GM12874 (cell line): ENCODE measurements around the gene CCDC14.

Experiments
- TF ChIP-seq, protein P1 (sequence below): IDR thresholded peaks from 2 replicates; pipeline ENCODE4 v1.5.1; 2011; ENCODE audit warnings: low read depth, mild to moderate bottlenecking, control low read depth, low read length, moderate library complexity; ENCODE audit not compliant: insufficient read depth

The CCDC14 gene

DNA sequence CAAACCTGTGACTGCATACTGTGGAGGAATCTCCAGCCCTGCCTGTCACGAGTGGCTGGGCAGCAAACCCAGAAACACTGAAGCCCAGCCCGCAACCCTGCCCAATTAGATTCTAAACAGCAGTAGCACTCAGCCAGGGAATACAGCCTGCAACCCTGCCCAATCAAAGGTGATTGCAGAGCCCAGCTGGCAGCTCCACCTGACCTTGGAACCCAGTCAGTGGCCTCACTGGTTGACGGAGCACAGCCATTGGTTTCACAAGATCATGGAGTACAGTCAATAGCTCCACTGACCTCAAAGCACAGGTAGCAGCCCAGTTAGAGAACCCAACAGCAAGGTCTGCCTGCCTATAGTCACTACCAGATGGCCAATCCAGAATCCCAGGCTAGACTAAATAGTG, 41.7 kb downstream of the CCDC14 start:
- TF ChIP-seq, protein P1, sequence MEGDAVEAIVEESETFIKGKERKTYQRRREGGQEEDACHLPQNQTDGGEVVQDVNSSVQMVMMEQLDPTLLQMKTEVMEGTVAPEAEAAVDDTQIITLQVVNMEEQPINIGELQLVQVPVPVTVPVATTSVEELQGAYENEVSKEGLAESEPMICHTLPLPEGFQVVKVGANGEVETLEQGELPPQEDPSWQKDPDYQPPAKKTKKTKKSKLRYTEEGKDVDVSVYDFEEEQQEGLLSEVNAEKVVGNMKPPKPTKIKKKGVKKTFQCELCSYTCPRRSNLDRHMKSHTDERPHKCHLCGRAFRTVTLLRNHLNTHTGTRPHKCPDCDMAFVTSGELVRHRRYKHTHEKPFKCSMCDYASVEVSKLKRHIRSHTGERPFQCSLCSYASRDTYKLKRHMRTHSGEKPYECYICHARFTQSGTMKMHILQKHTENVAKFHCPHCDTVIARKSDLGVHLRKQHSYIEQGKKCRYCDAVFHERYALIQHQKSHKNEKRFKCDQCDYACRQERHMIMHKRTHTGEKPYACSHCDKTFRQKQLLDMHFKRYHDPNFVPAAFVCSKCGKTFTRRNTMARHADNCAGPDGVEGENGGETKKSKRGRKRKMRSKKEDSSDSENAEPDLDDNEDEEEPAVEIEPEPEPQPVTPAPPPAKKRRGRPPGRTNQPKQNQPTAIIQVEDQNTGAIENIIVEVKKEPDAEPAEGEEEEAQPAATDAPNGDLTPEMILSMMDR, result no peak

DNA sequence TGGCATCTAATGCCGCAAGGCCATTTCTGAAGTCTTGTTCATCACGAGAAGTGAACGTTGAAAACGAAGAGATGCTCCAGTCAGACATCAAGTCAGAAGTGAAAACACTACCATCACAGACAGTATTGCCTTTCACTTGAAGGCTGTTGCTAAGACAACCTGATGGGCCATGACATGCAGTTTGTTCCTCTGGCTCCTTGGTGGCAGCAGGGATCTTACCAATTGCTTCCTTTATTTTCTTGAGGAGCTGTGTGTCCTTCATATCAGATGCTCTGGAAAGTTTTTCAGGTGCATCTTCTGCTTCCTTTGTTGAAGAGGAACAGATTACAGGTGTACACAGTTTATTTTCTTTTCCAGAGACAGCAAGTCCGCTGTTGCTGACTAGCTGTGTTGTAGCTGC, 46.2 kb downstream of the CCDC14 start:
- TF ChIP-seq, protein P1, result no peak

DNA sequence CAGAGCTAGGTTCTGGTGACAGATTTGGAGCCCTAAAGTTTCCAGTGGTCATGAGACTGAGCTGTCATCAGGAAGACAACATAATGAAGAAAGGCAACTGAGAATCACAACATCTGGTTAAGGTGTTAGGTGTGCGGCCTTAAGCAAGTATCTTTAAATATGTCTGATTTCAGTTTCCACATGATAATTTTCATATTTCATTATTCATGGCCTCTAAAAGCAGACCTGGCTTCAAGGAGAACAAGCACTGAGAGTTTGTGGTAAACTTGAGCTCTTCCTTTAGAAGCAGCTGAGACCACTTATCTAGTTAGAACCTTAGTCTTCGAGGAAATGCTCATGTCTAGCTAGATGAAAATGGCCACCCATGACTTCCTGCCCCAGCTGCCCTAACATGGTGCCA, 51.2 kb downstream of the CCDC14 start:
- TF ChIP-seq, protein P1, result no peak

DNA sequence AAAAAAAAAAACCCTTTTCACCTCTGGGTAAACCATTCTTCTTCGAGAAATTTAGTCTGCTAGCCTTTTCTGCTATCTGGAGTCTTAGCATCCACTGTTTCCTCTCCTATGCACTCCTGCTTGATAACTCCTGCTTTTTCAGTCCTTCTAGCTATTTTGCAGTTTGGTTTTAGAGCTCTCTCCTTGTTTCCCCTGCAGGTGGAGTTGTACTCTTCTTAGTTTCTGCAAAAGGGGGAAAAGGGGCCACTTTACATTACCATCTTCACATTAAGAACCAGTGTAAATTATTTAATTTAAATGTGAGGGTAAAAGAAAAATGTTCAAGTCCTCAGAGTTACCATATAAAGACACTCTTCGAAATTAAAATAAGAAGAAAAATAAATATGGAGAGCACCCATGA, 53.3 kb downstream of the CCDC14 start:
- TF ChIP-seq, protein P1, result no peak

DNA sequence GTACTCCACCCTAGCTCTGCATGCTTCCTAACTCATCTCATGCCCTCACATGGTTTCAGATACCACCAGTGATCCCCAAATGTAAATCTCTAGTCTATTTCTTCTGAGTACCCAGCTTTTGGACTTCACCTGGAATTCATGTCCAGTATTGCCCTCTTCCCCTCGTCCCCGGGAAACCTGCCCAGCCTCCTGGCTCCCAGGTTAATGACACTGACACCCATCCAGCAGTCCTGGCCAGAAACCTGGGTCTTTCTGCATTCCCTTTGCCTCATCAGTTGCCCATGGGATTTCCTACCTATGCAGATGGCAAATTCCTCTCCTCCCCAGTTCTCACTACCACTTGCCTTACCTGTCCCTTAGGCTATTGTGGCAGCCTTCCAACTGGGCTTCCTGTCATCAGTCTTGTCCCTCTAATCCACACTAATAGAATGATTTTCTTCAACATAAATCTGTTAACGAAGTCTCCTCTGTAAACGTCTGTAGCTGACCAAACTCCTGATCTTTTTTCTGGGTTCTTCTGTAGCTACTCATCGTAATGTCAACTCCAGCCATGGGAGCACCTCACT, 61.6 kb downstream of the CCDC14 start:
- TF ChIP-seq, protein P1, result no peak

DNA sequence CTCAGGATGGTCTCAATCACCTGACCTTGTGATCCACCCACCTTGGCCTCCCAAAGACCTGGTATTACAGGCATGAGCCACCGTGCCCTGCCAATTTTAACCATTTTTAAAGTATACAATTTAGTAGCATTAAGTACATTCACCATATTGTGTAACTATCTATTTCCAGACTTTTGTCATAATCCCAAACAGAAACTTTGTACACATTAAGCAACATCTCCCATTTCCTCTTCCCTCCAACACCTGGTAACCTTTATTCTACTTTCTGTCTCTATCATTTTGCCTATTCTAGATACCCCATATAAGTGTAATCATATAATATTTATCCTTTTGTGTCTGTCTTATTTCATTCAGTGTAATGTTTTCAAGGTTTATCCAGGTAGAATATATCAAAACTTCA, 68.0 kb downstream of the CCDC14 start:
- TF ChIP-seq, protein P1, result no peak

DNA sequence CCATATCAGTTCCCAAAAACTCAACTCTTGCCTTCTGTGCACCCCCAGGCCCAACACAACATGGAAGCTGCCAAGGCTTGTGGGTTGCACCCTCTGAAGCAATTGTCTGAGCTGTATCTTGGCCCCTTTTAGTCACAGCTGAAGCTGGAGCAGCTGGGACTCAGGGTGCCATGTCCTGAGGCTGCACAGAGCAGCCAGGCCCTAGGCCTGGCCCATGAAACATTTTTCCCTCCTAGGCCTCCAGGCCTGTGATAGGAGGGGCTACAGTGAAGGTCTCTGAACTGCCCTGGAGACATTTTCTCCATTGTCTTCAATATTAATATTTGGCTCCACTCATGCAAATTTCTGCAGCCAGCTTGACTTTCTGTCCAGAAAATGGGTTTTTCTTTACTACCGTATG, 68.8 kb downstream of the CCDC14 start:
- TF ChIP-seq, protein P1, result no peak

DNA sequence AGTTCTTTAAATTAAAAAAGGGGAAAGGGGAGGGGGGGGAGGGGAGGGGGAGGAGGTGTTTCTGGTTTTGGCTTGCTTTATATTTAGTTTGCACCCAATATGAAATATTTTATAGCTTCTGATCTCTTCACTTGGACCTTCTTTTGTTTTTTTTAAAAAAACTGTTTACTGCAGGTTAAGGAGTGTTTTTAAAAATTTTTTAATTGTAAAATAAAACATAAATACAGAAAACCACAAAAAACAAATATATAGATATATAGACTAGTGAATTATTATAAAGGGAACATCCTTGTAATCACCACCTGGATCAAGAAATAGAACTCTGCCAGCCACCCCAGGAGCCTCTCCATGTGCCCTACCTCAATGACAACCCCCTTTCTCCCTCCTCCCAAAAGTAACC, 76.0 kb downstream of the CCDC14 start:
- TF ChIP-seq, protein P1, result no peak
